Epidermal melanocyte (primary cell): ENCODE measurements around the gene SLC30A1.

ENCODE experiments used
- DNase-seq: peaks from one replicate; pipeline ENCODE4 v3.0.0; 2011; ENCODE audit warnings: low spot score; ENCODE audit not compliant: insufficient read length

Gene SLC30A1

GRCh38 chr1:211607754-211608473 is 29.0 kb upstream of the SLC30A1 start:
- no peak for DNase-seq

GRCh38 chr1:211606914-211607753 is 28.2 kb upstream of the SLC30A1 start:
- DNase-seq, result no peak

- no peak for DNase-seq
Observed at GRCh38 chr1:211606332-211606913, 27.5 kb upstream of the SLC30A1 start.

- no peak for DNase-seq
Observed at GRCh38 chr1:211605603-211606331, 26.8 kb upstream of the SLC30A1 start.

- no peak for DNase-seq
Observed at GRCh38 chr1:211605034-211605433, 26.1 kb upstream of the SLC30A1 start.

- no peak for DNase-seq
Observed at GRCh38 chr1:211604548-211604947, 25.6 kb upstream of the SLC30A1 start.

- DNase-seq, result no peak
Observed at GRCh38 chr1:211603713-211604112, 24.8 kb upstream of the SLC30A1 start.

- DNase-seq, result no peak
Observed at GRCh38 chr1:211603191-211603701, 24.3 kb upstream of the SLC30A1 start.

- no peak for DNase-seq
Observed at GRCh38 chr1:211601982-211602670, 23.2 kb upstream of the SLC30A1 start.

GRCh38 chr1:211601159-211601558 is 22.2 kb upstream of the SLC30A1 start:
- no peak for DNase-seq

- DNase-seq, result no peak
Observed at GRCh38 chr1:211599250-211599649, 20.3 kb upstream of the SLC30A1 start.

- DNase-seq, result no peak
Observed at GRCh38 chr1:211598514-211598913, 19.6 kb upstream of the SLC30A1 start.

GRCh38 chr1:211596418-211597181 is 17.6 kb upstream of the SLC30A1 start:
- DNase-seq, result no peak

GRCh38 chr1:211595419-211595818 is 16.5 kb upstream of the SLC30A1 start:
- DNase-seq, result no peak

- peak; percentile 45 for DNase-seq
Observed at GRCh38 chr1:211591980-211592493, 13.1 kb upstream of the SLC30A1 start.

- DNase-seq, result no peak
Observed at GRCh38 chr1:211589782-211590721, 11.1 kb upstream of the SLC30A1 start.

GRCh38 chr1:211588711-211589110 is 9.8 kb upstream of the SLC30A1 start:
- no peak for DNase-seq

- DNase-seq, result no peak
Observed at GRCh38 chr1:211587123-211587522, 8.2 kb upstream of the SLC30A1 start.

GRCh38 chr1:211586538-211586937 is 7.6 kb upstream of the SLC30A1 start:
- DNase-seq, result no peak
